ENCODE results near the gene GRIN1.

GRIN1 gene

GRCh38 chr9:137110147-137110910, 28.6 kb upstream of the GRIN1 start:
- H3K4me3 ChIP-seq: no peak overlapping the region
- H3K9me3 ChIP-seq (replicated peaks in 1 of 11): no peaks in the 10 kb centered on the region
- no peak for TF ChIP-seq Cebpa-rat (IDR thresholded peaks at IDR 0.05)
- H3K9ac ChIP-seq: no peak overlapping the region
- peaks cover 75 to 81% (median 77%) of the 10 kb centered on the region in 11 experiments for H3K36me3 ChIP-seq
- H3K27ac ChIP-seq: no peak overlapping the region
- peaks cover 41 to 80% (median 63%) of the 10 kb centered on the region in 11 experiments; a peak in 21 of 22 replicates for H4K20me1 ChIP-seq
- H3K4me1 ChIP-seq: peaks cover 13 to 22% (median 18%) of the 10 kb centered on the region in 10 experiments
- no peaks in the 10 kb centered on the region for H3K27me3 ChIP-seq
- H3K4me2 ChIP-seq: no peak overlapping the region

DNA sequence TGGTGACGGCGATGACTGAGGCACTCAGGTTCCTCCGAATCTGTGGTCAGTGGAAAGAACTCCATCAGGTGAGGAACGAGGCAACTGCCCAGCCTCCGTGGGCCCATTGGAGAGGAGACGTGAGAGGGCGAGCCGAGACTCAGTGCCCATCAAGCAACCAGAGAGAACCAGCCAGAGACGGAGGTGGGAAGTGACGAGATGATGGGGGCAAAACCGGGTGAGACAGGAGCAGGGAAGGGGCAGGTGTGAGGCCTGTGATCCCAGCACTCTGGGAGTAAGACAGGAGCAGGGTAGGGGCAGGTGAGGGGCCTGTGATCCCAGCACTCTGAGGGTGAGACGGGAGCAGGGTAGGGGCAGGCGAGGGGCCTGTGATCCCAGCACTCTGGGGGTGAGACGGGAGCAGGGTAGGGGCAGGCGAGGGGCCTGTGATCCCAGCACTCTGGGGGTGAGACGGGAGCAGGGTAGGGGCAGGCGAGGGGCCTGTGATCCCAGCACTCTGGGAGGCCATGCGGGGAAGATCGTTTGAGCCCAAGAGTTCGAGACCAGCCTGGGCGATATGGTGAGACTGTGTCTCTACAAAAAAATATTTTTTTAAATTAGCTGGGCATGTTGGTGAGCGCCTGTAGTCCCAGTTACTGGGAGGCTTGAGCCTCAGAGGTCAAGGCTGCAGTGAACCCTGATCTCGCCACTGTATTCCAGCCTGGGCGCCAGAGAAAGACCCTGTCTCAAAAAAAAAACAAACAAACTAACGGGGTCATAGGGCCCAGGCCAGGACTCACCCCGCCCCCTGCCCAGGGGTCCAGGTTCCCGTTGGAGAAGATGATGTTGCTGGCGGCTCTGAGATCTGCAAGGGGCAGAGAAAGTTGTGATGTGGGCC, 27.8 kb upstream of the GRIN1 start:
- no peak overlapping the region for H3K27ac ChIP-seq
- H3K4me3 ChIP-seq: no peak overlapping the region
- peaks cover 41 to 73% (median 63%) of the 10 kb centered on the region in 11 experiments; a peak in 21 of 22 replicates for H4K20me1 ChIP-seq
- no peak for TF ChIP-seq Cebpa-rat (IDR thresholded peaks at IDR 0.05)
- H3K4me1 ChIP-seq: peaks cover 17 to 30% (median 27%) of the 10 kb centered on the region in 10 experiments
- no peaks in the 10 kb centered on the region for H3K27me3 ChIP-seq
- H3K4me2 ChIP-seq: no peak overlapping the region
- H3K36me3 ChIP-seq: peaks cover 68 to 74% (median 71%) of the 10 kb centered on the region in 11 experiments
- H3K9me3 ChIP-seq (replicated peaks in 1 of 11): no peaks in the 10 kb centered on the region
- no peak overlapping the region; a peak in 1 of 22 replicates for H3K9ac ChIP-seq

DNA sequence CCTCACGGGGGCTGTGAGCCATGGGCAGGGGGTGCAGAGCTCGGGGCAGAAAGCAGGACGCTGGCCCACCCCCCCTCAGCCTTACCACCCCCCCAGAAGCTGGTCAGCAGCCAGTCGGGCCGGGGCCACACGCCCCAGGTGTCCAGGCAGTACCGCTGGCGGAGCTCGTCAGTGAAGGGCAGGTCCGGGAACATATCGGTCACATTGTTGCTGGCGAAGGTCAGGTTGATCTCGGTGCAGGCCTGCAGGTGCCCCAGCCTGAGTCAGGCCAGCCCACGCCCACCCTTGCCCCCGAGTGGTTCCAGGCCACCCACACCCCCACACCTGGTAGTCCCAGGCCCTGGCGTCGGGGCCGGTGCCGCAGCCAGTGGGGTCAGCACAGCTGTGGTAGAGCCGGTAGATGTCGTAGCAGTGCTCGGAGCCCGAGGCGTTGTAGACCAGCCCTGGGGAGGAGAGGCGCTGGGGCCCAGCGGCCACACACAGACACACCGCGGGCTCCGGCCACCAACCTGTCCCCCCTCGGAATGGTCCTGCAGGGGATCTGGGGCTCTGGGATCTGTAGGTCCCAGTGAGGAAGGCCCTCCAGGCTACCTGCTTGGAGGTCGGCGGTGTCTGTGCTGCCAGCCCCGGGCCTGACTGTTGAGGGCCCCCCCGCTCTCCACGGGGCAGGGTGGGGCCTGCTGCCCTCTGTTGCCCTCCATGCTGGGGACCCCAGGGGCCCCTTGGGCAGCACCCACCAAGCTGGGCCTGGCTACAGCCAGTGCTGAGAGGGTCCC, 27.0 kb upstream of the GRIN1 start:
- peak overlapping the region in 7 of 11 experiments; percentile 15 to 87 (median 35); a peak in 8 of 22 replicates for H3K9ac ChIP-seq
- peaks cover 17 to 38% (median 35%) of the 10 kb centered on the region in 10 experiments for H3K4me1 ChIP-seq
- H3K36me3 ChIP-seq: peaks cover 62 to 65% (median 63%) of the 10 kb centered on the region in 11 experiments

GRCh38 chr9:137112564-137113384, 26.2 kb upstream of the GRIN1 start:
- Histone ChIP-seq H3K9ac (peak overlapping the region; percentile 47 to 87 (median 78); a peak in 19 of 22 replicates), H4K20me1 (peaks cover 41 to 58% (median 52%) of the 10 kb centered on the region in 11 experiments; a peak in 21 of 22 replicates), H3K4me3 (peak overlapping the region; percentile 51 to 80 (median 72); a peak in 18 of 20 replicates), H3K27ac (peak overlapping the region in 2 of 11 experiments; percentile 18 to 49; a peak in 3 of 22 replicates), H3K9me3 (replicated peaks in 1 of 11) (no peaks in the 10 kb centered on the region), H3K36me3 (peaks cover 54 to 57% (median 56%) of the 10 kb centered on the region in 11 experiments), H3K4me1 (peaks cover 17 to 46% (median 43%) of the 10 kb centered on the region in 10 experiments), H3K4me2 (peak overlapping the region; percentile 78 to 96 (median 91)), H3K27me3 (no peaks in the 10 kb centered on the region)
- TF ChIP-seq Cebpa-rat (IDR thresholded peaks at IDR 0.05): no peak

More for the DNA sequence above, 27.0 kb upstream of the GRIN1 start:
- peaks cover 41 to 66% (median 58%) of the 10 kb centered on the region in 11 experiments; a peak in 21 of 22 replicates for H4K20me1 ChIP-seq
- 0 out of 22 replicates have a peak overlapping the region, but pooled peaks of 1 of the 11 experiments have one; percentile 18 for H3K27ac ChIP-seq
- H3K4me2 ChIP-seq: peak overlapping the region in 4 of 11 experiments; percentile 93 to 96 (median 94); a peak in 4 of 22 replicates
- H3K4me3 ChIP-seq: no peak overlapping the region
- H3K27me3 ChIP-seq: no peaks in the 10 kb centered on the region
- TF ChIP-seq Cebpa-rat (IDR thresholded peaks at IDR 0.05): no peak
- no peaks in the 10 kb centered on the region for H3K9me3 ChIP-seq (replicated peaks in 1 of 11)

DNA sequence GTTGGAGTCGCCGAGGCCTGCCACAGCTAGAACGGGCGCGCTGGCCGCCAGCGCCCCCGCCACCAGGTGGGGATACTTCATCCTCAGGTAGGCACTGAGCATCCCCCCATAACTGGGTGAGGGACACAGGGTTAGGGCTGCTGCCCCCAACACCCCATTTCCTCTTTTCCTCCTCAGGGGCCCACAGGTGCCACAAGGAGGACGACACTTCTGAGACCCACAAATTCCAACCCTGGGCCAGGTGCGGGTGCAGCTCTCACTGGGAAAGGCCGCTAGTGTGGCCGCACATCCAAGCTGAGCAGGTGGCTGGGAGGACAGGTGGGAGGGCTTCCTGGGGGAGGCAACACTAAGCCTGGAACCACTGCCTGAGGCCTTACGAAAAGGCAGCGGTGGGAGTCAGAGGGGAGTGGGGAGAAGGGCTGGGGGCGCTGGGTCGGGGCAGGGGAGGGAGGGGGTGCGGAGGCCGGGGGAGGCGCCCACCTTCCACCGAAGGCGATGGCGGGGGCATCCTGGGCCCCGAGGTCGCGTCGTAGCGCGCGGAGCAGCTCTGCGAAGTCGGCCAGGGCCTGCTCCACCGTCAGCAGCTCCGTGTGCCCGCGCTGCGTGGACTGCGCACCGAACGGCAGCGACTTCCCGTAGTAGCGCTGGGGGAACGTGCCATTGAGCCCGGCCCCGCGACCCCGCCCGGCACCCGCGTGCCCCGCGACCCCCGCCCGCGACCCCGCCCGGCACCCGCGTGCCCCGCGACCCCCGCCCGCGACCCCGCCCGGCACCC, 25.4 kb upstream of the GRIN1 start:
- H3K4me2 ChIP-seq: peak overlapping the region; percentile 78 to 96 (median 91)
- peak overlapping the region in 3 of 11 experiments; percentile 18 to 85 (median 79); a peak in 4 of 22 replicates for H3K27ac ChIP-seq
- no peak for TF ChIP-seq Cebpa-rat (IDR thresholded peaks at IDR 0.05)
- H3K9ac ChIP-seq: peak overlapping the region; percentile 47 to 87 (median 80); a peak in 19 of 22 replicates
- peak overlapping the region; percentile 51 to 80 (median 72) for H3K4me3 ChIP-seq
- H3K27me3 ChIP-seq: no peaks in the 10 kb centered on the region
- H4K20me1 ChIP-seq: peaks cover 38 to 50% (median 44%) of the 10 kb centered on the region in 11 experiments; a peak in 21 of 22 replicates
- peaks cover 17 to 54% (median 51%) of the 10 kb centered on the region in 10 experiments for H3K4me1 ChIP-seq
- H3K9me3 ChIP-seq (replicated peaks in 1 of 11): no peaks in the 10 kb centered on the region
- H3K36me3 ChIP-seq: peaks cover 46 to 49% (median 48%) of the 10 kb centered on the region in 11 experiments

- Histone ChIP-seq H3K9ac (peak overlapping the region; percentile 78 to 89 (median 83)), H3K4me3 (peak overlapping the region; percentile 51 to 80 (median 72)), H3K4me1 (peaks cover 17 to 60% (median 57%) of the 10 kb centered on the region in 10 experiments), H4K20me1 (peaks cover 32 to 44% (median 38%) of the 10 kb centered on the region in 11 experiments; a peak in 21 of 22 replicates), H3K4me2 (peak overlapping the region; percentile 83 to 98 (median 96); a peak in 21 of 22 replicates), H3K36me3 (peaks cover 40 to 43% (median 41%) of the 10 kb centered on the region in 11 experiments), H3K27ac (peak overlapping the region; percentile 66 to 86 (median 79); a peak in 21 of 22 replicates), H3K27me3 (no peaks in the 10 kb centered on the region), H3K9me3 (replicated peaks in 1 of 11) (no peaks in the 10 kb centered on the region)
- no peak for TF ChIP-seq Cebpa-rat (IDR thresholded peaks at IDR 0.05)
Measured at GRCh38 chr9:137114220-137114612, 24.7 kb upstream of the GRIN1 start.

Data from BLaER1 treated with 17β-estradiol and CSF1 and Interleukin-3, amounts not matched to agents 10 nM and 100 nM (cell line).